ENCODE measurements around the gene IL17RE.

IL17RE gene

GRCh38 chr3:9951598-9951961, 48.9 kb downstream of the IL17RE start:
- no peak for DNase-seq (ENCODE audit: low read depth in 3 of 3, low spot score in 1 of 3)

DNA sequence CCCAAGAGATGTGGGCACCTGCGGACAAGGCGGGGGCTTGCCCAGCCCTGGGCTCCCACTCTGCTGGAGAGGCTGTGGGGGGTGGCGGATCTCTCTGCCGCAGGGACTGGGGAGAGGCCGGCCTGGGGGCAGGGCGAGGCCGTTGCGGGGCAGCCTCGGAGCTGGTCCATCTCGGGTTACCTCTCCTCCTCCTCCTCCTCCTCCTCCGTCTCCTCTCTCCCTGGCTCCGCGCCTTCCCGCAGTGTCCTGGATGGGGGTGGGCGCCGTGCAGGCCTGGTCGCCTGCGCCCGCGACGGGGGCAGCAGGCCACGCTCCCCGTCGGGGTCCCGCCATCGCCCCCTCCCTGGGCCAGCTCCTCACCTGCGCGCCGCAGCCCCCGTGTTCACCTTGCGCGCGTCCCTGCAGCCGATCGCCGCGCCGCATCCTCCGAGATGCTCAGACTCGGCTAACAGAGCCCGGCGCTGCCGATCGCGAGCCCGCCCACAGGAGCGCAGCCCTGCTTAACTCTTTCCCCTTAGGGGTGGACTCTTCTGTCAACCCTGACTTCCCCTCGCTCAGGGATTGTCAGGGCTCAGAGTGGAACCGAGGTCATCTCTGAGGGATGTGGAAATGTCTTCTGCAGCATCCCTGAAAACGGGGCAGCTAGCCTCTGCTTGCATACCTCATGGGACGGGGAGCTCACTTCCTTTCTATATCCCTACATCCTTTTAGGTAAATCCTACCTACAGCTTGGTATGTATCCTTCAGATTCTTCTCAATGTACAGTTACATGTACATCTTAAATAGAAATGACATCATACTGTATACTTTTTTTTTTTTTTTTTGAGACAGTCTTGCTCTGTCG, 49.5 kb downstream of the IL17RE start, which contains the start of gene PRRT3:
Gene PRRT3, minus strand, starts transcription at position 447 of the 844 bp plus-strand sequence. CDS start 2,293 bp downstream, outside the sequence.
- DNase-seq (ENCODE audit: low read depth in 3 of 3, low spot score in 1 of 3): peak in 1 of 3 donors; percentile 46

DNA sequence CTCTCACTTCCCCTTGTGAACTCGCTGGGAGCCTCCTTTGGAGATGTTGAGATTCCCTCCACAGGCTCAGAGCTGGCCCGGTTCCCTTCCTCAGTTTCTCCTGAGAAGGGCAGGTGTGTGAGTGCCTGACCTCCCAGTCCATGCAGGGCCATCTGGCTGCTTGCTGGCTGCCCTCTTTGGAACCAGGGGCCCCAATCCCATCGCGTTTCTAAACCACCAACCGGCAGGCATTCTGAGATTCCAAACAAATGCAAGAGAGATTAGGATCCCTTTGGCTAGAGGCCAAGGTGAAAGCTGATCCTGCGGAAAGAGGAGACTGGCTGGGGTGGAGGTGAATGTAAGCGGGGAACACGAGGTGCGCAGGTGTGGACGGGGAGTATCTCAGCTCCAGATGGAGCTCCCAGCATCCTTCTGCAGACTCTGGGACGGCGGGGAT, 52.4 kb downstream of the IL17RE start:
- no peak for DNase-seq (ENCODE audit: low read depth in 3 of 3, low spot score in 1 of 3)

- no peak for DNase-seq (ENCODE audit: low read depth in 3 of 3, low spot score in 1 of 3)
Measured at GRCh38 chr3:9955611-9956352, 53.1 kb downstream of the IL17RE start.

DNA sequence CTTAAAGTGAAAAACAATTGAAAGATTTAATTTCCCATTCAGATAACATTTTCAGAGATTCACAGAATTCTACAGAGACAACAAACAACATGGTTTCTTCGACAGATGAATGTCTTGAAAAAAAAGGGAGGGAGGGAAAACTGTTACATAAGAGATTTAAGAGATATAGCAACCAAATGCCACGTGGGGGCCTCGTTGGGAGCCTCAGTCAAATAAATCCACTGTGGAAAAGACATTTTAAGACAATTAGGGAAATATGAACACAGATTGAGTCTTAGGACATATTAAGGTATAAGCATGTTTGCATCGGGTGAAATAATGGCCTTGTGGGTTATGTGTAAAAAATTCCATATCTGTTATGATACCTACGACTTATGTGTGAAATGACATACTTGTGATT, 54.6 kb downstream of the IL17RE start:
- no peak for DNase-seq (ENCODE audit: low read depth in 3 of 3, low spot score in 1 of 3)

DNA sequence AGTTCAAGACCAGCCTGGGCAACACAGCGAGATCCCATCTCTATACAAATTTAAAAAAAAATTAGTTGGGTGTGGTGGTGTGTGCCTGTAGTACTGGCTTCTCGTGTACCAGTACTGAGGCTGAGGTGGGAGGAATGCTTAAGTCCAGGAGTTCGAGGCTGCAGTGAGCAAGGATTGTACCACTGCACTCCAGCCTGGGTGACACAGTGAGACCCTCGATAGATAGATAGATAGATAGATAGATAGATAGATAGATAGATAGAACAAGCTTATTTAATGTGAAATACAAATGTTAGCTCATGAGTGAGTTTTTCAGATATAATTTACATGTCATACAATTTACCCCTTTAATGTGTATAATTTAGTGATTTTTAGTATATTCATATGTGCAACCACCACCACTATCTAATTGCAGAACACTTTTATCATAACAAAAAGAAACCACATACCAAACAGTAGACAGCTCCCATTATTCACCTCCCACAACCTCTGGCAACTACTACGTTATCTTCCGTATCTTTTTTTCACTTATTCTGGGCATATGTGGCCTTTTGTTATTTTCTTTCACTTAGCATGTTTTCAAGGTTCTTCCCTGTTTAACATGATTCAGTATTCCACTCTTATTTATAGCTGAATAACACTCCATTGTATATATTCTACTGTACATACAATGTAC, 62.7 kb downstream of the IL17RE start:
- DNase-seq (ENCODE audit: low read depth in 3 of 3, low spot score in 1 of 3): no peak

Data from stimulated activated CD4-positive, alpha-beta T cell treated with anti-CD3 and anti-CD28 coated beads, TNF-alpha, amount 100 ng/mL, for 1 hour (primary cell).